ENCODE measurements around the gene PLCZ1.

PLCZ1 gene

DNA sequence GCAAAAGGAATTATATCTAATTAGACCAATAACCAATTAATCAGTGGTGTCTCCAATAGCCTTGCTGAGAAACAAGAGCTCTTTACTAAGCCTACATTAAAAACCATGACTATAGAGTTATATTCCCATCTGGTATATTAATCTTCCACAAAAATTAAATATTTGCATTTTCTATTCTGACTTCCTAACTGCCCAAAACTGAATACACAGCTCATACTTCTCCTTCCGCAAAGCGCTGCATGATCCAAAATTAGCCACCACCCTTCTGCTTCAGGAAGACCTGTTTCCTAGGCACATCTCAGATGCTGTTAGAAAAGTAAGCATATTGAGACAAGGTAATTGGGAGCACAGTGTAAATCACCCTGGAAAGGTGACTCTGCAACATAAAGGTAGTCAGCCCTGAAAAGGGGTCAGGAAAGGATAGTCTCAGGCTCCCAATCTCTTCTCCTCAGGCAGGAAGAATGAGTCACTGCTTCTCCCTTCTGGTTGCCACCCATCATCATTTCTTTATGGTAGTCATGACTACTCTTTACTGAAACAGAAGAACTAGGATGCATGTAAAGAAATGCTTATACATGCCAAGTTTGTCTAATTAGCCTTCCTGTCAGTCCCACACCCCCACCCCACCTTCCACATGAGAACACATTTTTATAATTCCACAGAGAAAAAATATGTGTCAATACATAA, 54.3 kb downstream of the PLCZ1 start:
- H3K27me3 Mint-ChIP-seq = no peaks in the 10 kb centered on the region
- no peaks in the 10 kb centered on the region for H3K4me1 Mint-ChIP-seq
- H3K27ac Mint-ChIP-seq = no peak overlapping the region
- no peaks in the 10 kb centered on the region for H3K36me3 Mint-ChIP-seq
- no peak for DNase-seq
- H3K9me3 Mint-ChIP-seq = peaks cover 4% of the 10 kb centered on the region
- CTCF ChIA-PET = no interaction called here
- no peak overlapping the region for H3K4me3 Mint-ChIP-seq

DNA sequence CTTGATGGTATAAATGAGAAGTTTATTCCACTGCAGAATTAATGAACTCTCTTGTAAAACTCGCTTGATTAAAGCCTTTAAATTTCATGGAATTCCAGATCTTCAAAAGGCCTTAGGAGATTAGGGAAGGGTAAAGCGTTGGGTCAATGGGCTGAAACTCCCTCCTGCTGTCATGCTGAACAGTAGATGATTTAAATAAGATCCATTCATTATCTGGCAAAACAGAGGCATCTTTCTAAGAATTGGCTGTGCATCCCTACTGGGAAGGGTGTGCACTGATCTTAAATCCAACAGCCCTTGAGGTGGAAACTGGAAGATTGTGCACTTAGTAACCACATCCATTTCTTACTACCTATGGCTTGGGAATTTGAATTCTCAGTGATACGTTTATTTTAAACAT, 56.0 kb downstream of the PLCZ1 start:
- Mint-ChIP-seq H3K27ac (no peak overlapping the region), H3K36me3 (no peaks in the 10 kb centered on the region), H3K27me3 (no peaks in the 10 kb centered on the region), H3K4me3 (no peak overlapping the region), H3K4me1 (no peaks in the 10 kb centered on the region), H3K9me3 (peaks cover 4% of the 10 kb centered on the region)
- no peak for DNase-seq
- CTCF ChIA-PET = no interaction called here

DNA sequence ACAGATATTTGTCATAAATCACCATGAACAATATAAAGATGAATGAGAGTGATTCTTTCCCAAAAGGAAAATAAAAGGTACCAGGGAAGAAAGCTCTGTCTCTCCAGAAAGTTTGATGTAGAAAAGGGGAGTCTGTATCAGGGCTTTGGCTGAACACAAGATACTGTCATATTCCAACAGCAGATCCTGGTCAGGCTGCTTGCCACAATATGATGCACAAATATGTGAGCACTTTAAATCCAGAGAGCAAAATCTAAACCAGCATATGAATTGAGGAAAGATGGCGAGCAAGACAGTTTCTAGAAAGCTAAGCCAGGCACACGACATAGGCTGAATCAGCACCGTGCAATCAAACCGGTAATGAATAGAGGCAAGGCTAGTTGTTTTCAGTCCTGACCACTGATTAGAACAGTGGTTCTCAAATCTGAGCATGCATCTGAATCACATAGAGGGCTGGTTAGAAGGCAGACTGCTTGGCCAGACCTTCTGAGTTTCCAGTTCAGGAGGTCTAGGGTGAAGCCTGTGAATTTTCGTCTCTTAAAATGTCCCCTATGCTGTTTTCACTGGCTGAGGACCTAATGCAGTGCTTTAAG, 60.7 kb downstream of the PLCZ1 start:
- no peaks in the 10 kb centered on the region for H3K36me3 Mint-ChIP-seq
- CTCF ChIA-PET = no interaction called here
- H3K4me3 Mint-ChIP-seq = no peak overlapping the region
- H3K27me3 Mint-ChIP-seq = no peaks in the 10 kb centered on the region
- no peak overlapping the region for H3K27ac Mint-ChIP-seq
- H3K9me3 Mint-ChIP-seq = peaks cover 4% of the 10 kb centered on the region
- no peaks in the 10 kb centered on the region for H3K4me1 Mint-ChIP-seq
- DNase-seq = no peak

DNA sequence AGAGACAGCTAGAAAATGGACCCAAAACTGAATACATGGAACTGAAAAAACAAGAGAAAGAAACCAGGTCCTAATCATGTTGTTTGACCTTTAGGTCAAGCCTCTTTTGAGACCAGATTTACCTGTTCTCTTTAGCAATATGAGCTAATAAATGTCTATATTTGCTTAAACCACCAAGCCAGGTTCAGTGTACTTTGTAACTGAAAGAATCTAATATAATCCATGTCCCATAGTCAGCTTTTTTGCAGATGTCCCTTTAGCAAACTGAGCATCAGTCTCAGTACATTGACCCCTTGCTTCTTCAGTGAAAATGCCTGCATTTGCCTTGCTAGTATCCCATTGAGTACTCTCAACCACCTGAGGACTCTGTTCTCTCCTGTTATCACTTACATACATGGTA, 61.7 kb downstream of the PLCZ1 start:
- H3K4me1 Mint-ChIP-seq = no peaks in the 10 kb centered on the region
- H3K9me3 Mint-ChIP-seq = peaks cover 4% of the 10 kb centered on the region
- H3K27me3 Mint-ChIP-seq = no peaks in the 10 kb centered on the region
- CTCF ChIA-PET = no interaction called here
- no peak overlapping the region for H3K27ac Mint-ChIP-seq
- H3K4me3 Mint-ChIP-seq = no peak overlapping the region
- no peak for DNase-seq
- no peaks in the 10 kb centered on the region for H3K36me3 Mint-ChIP-seq

DNA sequence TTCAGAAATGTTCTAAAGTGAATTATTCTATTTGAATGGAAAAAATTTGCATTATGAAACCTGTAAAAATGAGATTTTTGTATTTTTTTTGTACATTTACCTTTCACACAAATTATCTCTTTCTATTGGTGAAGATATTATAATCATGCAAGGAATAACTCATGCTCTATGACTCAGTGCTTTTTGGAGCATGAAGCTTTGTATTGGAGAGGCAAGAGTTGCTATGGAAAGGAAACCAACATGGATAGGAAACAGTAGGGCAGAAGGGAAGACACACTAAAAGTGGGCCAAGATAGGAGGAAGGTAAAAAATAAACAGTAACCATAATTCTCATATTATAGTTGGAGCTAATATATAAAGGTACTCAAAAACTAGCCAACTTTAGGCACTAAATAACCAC, 79.0 kb downstream of the PLCZ1 start:
- Mint-ChIP-seq H3K9me3 (peaks cover 16% of the 10 kb centered on the region), H3K4me1 (no peaks in the 10 kb centered on the region), H3K27ac (no peak overlapping the region), H3K4me3 (no peak overlapping the region), H3K27me3 (no peaks in the 10 kb centered on the region), H3K36me3 (no peaks in the 10 kb centered on the region)
- no peak for DNase-seq
- CTCF ChIA-PET = no interaction called here

DNA sequence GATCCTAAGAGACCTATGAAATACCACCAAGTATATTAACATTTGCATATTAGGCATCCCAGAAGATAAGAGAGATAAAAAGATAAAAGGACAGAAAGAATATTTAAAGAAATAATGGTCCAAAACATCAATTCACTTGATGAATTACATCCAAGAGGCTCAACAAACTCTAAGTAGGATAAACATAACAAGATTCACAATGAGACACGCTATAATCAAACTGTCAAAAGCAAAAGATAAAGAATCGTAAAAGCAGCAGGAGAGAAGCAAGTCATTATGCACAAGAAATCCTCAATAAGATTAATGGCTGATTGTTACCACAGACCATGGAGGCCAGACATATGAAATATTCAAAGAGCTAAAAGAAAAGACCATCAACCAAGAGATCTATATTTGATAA, 79.6 kb downstream of the PLCZ1 start:
- Mint-ChIP-seq H3K4me1 (no peaks in the 10 kb centered on the region), H3K27ac (no peak overlapping the region), H3K36me3 (no peaks in the 10 kb centered on the region), H3K9me3 (peaks cover 16% of the 10 kb centered on the region), H3K4me3 (no peak overlapping the region), H3K27me3 (no peaks in the 10 kb centered on the region)
- no peak for DNase-seq
- CTCF ChIA-PET = no interaction called here

DNA sequence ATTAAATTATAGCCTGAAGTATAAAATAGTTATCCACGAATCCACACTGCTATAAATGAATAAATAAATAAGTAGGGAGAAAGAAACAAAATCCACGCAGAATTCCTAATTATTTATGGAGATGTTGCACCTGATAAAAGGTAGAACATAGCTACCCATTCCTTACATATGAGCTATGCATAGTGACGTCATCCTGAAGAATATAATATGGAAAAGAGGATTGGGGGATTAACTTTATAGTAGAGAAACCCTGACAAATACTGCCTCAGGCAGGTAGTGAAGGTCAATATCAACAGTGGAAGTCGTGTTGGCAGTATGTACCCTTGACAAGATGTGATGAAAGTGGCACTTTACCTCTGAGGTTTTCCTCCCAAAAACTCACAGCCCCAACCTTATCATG, 82.5 kb downstream of the PLCZ1 start:
- no peaks in the 10 kb centered on the region for H3K36me3 Mint-ChIP-seq
- peaks cover 12% of the 10 kb centered on the region for H3K9me3 Mint-ChIP-seq
- H3K4me1 Mint-ChIP-seq = no peaks in the 10 kb centered on the region
- DNase-seq = no peak
- no peaks in the 10 kb centered on the region for H3K27me3 Mint-ChIP-seq
- CTCF ChIA-PET = no interaction called here
- H3K4me3 Mint-ChIP-seq = no peak overlapping the region
- no peak overlapping the region for H3K27ac Mint-ChIP-seq

DNA sequence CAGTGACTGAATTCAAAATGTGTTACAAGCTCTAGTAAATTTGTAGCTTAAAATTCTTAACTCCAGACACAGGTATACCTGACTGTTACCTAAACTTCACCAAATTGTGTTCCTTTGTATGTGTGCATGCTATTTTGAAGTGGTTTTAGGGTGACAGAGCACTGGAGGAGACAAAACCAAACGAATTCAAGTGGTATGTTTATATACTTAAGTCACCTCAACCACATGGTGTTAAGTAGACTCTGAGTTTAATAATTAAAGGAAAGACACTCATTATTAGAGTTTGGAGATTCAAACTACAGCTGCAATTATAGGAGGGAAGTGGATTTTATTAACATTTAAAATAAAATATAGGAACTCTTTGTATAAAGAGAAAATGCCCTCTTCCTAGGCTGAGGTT, 84.3 kb downstream of the PLCZ1 start:
- no peak for DNase-seq
- H3K4me1 Mint-ChIP-seq = no peaks in the 10 kb centered on the region
- H3K27ac Mint-ChIP-seq = no peak overlapping the region
- H3K9me3 Mint-ChIP-seq = peaks cover 12% of the 10 kb centered on the region
- no peak overlapping the region for H3K4me3 Mint-ChIP-seq
- CTCF ChIA-PET = no interaction called here
- no peaks in the 10 kb centered on the region for H3K27me3 Mint-ChIP-seq
- no peaks in the 10 kb centered on the region for H3K36me3 Mint-ChIP-seq

DNA sequence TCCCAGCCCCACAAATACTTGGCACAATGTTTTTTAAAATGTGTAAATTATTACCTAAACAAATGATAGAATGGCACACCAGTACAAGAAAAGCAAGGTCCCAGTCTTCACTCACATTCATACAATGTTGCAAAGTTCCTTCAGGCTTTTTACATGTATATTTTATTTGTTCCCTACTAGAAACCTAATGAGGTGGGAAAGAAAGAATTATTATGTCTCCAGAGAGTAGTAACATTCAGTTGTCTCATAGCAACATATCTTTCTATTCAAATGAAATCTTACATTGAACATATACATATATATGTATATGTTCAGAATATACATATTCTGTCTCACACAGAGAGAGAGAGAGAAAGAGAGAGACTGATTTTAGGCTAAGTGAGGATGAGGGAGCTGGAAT, 85.2 kb downstream of the PLCZ1 start:
- no peak overlapping the region for H3K4me3 Mint-ChIP-seq
- H3K9me3 Mint-ChIP-seq = peaks cover 12% of the 10 kb centered on the region
- no peaks in the 10 kb centered on the region for H3K27me3 Mint-ChIP-seq
- H3K4me1 Mint-ChIP-seq = no peaks in the 10 kb centered on the region
- CTCF ChIA-PET = no interaction called here
- H3K36me3 Mint-ChIP-seq = no peaks in the 10 kb centered on the region
- DNase-seq = no peak
- H3K27ac Mint-ChIP-seq = no peak overlapping the region

DNA sequence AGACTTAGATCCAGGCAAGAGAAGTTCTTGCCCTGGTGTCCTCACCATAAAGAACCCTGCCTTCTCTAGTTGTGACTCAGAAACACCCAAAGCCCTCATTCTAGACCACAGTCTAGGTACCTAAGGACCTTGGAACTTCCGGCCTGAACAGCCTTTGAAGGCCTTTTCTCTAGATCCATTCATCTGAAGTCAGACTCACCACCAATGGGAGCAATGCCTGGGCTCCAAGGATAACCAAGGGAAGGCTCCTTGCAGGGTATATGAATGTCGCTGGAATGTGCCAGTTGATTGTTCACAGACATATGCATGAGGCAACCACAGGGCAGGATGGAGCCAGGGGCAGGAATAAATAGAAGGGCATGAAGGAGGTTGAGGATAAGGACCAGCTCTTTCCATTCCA, 86.3 kb downstream of the PLCZ1 start:
- CTCF ChIA-PET = no interaction called here
- Mint-ChIP-seq H3K9me3 (peaks cover 3% of the 10 kb centered on the region), H3K4me1 (no peaks in the 10 kb centered on the region), H3K4me3 (no peak overlapping the region), H3K36me3 (no peaks in the 10 kb centered on the region), H3K27me3 (no peaks in the 10 kb centered on the region), H3K27ac (no peak overlapping the region)
- no peak for DNase-seq

DNA sequence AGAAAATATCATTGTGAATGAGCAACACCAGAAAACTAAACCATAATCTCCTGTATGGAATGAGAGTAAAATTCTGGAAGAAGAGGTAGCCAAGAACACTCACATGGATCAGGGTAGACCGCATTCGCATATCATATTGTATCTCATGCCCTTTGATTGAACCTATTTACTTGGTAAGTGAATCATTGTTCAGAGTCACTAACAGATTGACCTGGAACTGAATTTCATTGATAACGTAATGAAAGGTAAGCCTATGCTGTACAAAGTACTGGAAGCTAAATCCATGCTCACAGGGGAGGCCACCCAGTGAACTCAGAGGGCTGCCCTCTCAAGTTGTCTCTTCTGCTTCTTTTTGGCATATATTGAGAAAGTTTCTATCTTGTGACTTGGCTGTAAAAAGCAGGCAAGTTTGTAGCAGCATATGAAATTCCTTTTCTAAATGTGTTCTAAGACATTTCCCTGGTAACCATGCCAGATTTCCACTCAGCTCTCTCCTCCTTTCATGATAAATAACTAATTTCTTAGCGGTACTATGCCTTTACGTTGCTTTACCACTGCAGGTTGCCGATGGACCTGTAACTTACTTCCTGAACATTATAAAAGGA, 91.4 kb downstream of the PLCZ1 start:
- Mint-ChIP-seq H3K9me3 (peaks cover 3% of the 10 kb centered on the region), H3K36me3 (no peaks in the 10 kb centered on the region), H3K27me3 (no peaks in the 10 kb centered on the region), H3K4me3 (no peak overlapping the region), H3K4me1 (no peaks in the 10 kb centered on the region), H3K27ac (no peak overlapping the region)
- CTCF ChIA-PET = no interaction called here
- no peak for DNase-seq

DNA sequence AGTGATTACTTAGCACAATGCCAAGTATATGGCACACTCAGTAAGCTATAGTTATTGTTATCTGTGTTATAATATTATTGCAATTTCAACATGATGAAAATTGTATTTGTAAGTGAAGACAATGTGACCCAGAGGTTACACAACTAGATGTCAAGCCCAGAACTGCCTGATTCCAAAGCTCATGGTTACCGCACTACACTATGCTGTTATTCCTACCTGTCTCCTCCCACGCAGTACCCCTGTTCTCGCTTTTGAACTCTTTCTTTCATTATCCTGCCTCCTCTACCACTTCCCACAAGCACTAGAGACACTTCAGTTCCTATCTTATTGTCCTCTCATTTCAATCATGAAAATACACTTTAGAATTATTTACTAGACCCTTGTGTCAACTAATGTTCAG, 93.2 kb downstream of the PLCZ1 start:
- H3K27me3 Mint-ChIP-seq = no peaks in the 10 kb centered on the region
- H3K4me1 Mint-ChIP-seq = no peaks in the 10 kb centered on the region
- CTCF ChIA-PET = no interaction called here
- no peak for DNase-seq
- H3K4me3 Mint-ChIP-seq = no peak overlapping the region
- H3K36me3 Mint-ChIP-seq = no peaks in the 10 kb centered on the region
- peaks cover 3% of the 10 kb centered on the region for H3K9me3 Mint-ChIP-seq
- no peak overlapping the region for H3K27ac Mint-ChIP-seq

DNA sequence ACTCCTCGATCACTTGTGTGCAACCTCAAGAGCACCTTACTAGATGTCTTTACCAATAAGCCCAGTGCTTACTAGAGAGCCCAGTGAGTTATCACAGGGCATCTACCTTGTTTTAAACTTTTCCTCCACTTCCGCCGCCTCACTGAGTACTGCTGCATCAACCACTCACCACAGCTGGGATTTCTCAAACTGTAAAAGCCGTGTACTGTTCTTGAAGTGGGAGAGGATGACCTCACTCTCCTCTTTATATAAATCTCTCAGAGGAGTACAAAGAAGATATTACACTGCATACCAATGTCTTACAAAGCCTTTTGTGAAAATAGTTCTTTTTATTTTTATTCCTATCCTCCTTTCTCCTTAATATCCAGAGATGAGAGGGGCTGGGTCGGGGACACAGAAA, 94.1 kb downstream of the PLCZ1 start:
- DNase-seq = no peak
- Mint-ChIP-seq H3K4me3 (no peak overlapping the region), H3K27me3 (no peaks in the 10 kb centered on the region), H3K9me3 (peaks cover 3% of the 10 kb centered on the region), H3K36me3 (no peaks in the 10 kb centered on the region), H3K4me1 (no peaks in the 10 kb centered on the region), H3K27ac (no peak overlapping the region)
- CTCF ChIA-PET = no interaction called here

DNA sequence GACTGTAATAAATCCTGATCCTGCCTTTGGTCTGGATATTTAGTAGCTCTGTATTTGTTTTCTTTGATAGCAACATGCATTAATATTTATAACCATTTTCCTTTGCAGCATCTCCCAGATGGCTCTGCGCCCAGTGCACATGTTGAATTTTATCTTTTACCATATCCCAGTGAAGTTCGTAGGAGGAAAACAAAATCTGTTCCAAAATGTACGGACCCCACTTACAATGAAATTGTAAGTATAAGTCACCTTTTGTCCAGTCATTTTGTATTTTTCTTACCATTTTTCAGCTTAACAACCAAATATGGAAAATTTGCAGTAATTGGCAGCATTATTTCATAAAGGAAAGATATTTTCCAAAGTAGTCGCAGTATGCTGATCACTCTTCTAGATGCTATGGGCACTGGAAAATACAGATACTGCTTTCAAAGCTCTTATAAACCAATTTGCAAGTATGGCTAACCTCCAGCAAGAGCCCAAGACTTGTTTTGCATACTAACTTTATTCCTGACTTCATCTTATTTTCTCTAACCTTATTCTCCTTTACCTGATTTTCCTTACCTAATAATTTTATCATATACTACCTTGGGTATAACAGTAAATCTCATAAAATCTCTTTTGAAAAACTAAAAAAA, 97.4 kb downstream of the PLCZ1 start:
- Mint-ChIP-seq H3K27ac (no peak overlapping the region), H3K4me1 (no peaks in the 10 kb centered on the region), H3K4me3 (no peak overlapping the region), H3K27me3 (no peaks in the 10 kb centered on the region), H3K9me3 (peaks cover 10% of the 10 kb centered on the region), H3K36me3 (no peaks in the 10 kb centered on the region)
- CTCF ChIA-PET = no interaction called here
- no peak for DNase-seq

DNA sequence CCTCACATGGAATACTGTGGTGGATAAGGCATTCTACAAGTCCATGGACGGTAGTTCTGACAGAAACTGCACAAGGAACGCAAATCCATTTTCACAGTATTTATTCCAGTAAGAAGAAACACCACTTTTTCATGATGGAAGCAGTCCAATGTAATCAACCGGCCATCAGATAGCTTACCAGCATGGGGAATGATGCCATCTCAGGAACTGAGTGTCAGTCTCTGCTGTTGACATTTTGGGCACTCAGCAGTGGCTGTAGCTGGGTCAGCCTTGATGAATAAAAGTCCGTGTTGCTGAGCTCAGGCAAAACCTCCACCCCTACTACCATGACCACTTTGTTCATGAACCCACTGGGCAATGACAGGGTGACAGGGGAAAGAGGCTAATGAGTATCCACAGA, 103.4 kb downstream of the PLCZ1 start:
- Mint-ChIP-seq H3K27ac (no peak overlapping the region), H3K4me3 (no peak overlapping the region), H3K36me3 (no peaks in the 10 kb centered on the region), H3K27me3 (no peaks in the 10 kb centered on the region), H3K9me3 (peaks cover 17% of the 10 kb centered on the region), H3K4me1 (no peaks in the 10 kb centered on the region)
- CTCF ChIA-PET = no interaction called here
- DNase-seq = no peak
